Activated naive CD8-positive, alpha-beta T cell treated with anti-CD3 and anti-CD28 coated beads, Interleukin-2, amount 10 ng/mL, durations not matched to agents 7 days and 5 days (primary cell): ENCODE data around the gene OLIG3. TPM values are rescaled to one million over a fixed set of nuclear protein-coding genes. Genes with fewer than 3 reads are reported as not detected.

Experiments used
- ATAC-seq: fragments of 150-1000 bp; cut with Tn5 transposase; one replicate; pipeline ENCODE4 v1.10.0; 2021; ENCODE audit warnings: low read depth, moderate library complexity
- POLR2A ChIA-PET: fragments of 350-600 bp; sonication (Branson Sonifier 250); formaldehyde crosslinking; loops from one replicate; lab custom pipeline; 2021; ENCODE audit warnings: antibody characterized with exemption; lab: Charles Lee
- DNase-seq: peaks from one replicate; pipeline ENCODE4 v3.0.0; 2021
- H3K27ac Mint-ChIP-seq: one replicate; pipeline ENCODE4 v1.8.0; 2022; ENCODE audit warnings: mild to moderate bottlenecking, mixed read lengths
- H3K27me3 Mint-ChIP-seq: one replicate; pipeline ENCODE4 v1.8.0; 2022; ENCODE audit warnings: mild to moderate bottlenecking, moderate library complexity, mixed read lengths
- H3K36me3 Mint-ChIP-seq: one replicate; pipeline ENCODE4 v1.8.0; 2021; ENCODE audit warnings: mild to moderate bottlenecking, mixed read lengths
- H3K4me1 Mint-ChIP-seq: one replicate; pipeline ENCODE4 v1.8.0; 2021; ENCODE audit warnings: mixed read lengths
- H3K4me3 Mint-ChIP-seq: one replicate; pipeline ENCODE4 v1.8.0; 2022; ENCODE audit warnings: mild to moderate bottlenecking, moderate library complexity, mixed read lengths
- H3K9me3 Mint-ChIP-seq: one replicate; pipeline ENCODE4 v1.8.0; 2021; ENCODE audit warnings: mixed read lengths
- total RNA-seq, 2 experiments: library from RNA; stranded (reverse); gene quantifications; one replicate each; pipeline ENCODE4 v1.2.3, GENCODE V29; 2021

The OLIG3 gene
- total RNA-seq = not detected

GRCh38 chr6:137494281-137494987 lies at the start of gene OLIG3:
OLIG3 (minus strand) TSS chr6:137494394; CDS start chr6:137494170, 224 bp downstream.
- Mint-ChIP-seq H3K4me1 (peaks cover 42% of the 10 kb centered on the region), H3K27me3 (peaks cover 98% of the 10 kb centered on the region), H3K9me3 (no peaks in the 10 kb centered on the region), H3K36me3 (peaks cover 3% of the 10 kb centered on the region), H3K27ac (peak within 1 kb of the TSS; percentile 73), H3K4me3 (peak within 1 kb of the TSS; percentile 71)
- DNase-seq (peak; percentile 41), ATAC-seq (peak; percentile 15)
- POLR2A ChIA-PET = no interaction called here

- Mint-ChIP-seq H3K4me1 (peaks cover 2% of the 10 kb centered on the region), H3K27ac (no peak overlapping the region), H3K27me3 (peaks cover 10% of the 10 kb centered on the region), H3K4me3 (no peak overlapping the region), H3K36me3 (peaks cover 3% of the 10 kb centered on the region), H3K9me3 (peaks cover 6% of the 10 kb centered on the region)
- POLR2A ChIA-PET = no interaction called here
- DNase-seq = no peak
- ATAC-seq = no peak
These were observed 48.9 kb upstream of the OLIG3 start for GRCh38 chr6:137543114-137543513.

- no peak for ATAC-seq
- no peak for DNase-seq
- Mint-ChIP-seq H3K27ac (no peak overlapping the region), H3K4me1 (peaks cover 2% of the 10 kb centered on the region), H3K4me3 (no peak overlapping the region), H3K9me3 (peaks cover 6% of the 10 kb centered on the region), H3K27me3 (peaks cover 10% of the 10 kb centered on the region), H3K36me3 (peaks cover 3% of the 10 kb centered on the region)
- POLR2A ChIA-PET = no interaction called here
These were observed 48.5 kb upstream of the OLIG3 start for GRCh38 chr6:137542713-137543112.

- Mint-ChIP-seq H3K36me3 (peaks cover 3% of the 10 kb centered on the region), H3K4me3 (no peak overlapping the region), H3K27ac (no peak overlapping the region), H3K9me3 (peaks cover 6% of the 10 kb centered on the region), H3K4me1 (peaks cover 2% of the 10 kb centered on the region), H3K27me3 (peaks cover 8% of the 10 kb centered on the region)
- POLR2A ChIA-PET = no interaction called here
- ATAC-seq = no peak
- no peak for DNase-seq
These were observed 47.4 kb upstream of the OLIG3 start for GRCh38 chr6:137541534-137542063.

GRCh38 chr6:137536104-137536773 lies 42.0 kb upstream of the OLIG3 start:
- Mint-ChIP-seq H3K36me3 (no peaks in the 10 kb centered on the region), H3K27ac (no peak overlapping the region), H3K27me3 (peaks cover 4% of the 10 kb centered on the region), H3K9me3 (no peaks in the 10 kb centered on the region), H3K4me3 (no peak overlapping the region), H3K4me1 (no peaks in the 10 kb centered on the region)
- peak; percentile 92 for ATAC-seq
- POLR2A ChIA-PET = no interaction called here
- DNase-seq = no peak

GRCh38 chr6:137531376-137532092 lies 37.3 kb upstream of the OLIG3 start:
- H3K4me3 Mint-ChIP-seq = no peak overlapping the region
- H3K27me3 Mint-ChIP-seq = peaks cover 14% of the 10 kb centered on the region
- H3K4me1 Mint-ChIP-seq = no peaks in the 10 kb centered on the region
- POLR2A ChIA-PET = no interaction called here
- no peak for DNase-seq
- ATAC-seq = no peak
- peaks cover 3% of the 10 kb centered on the region for H3K9me3 Mint-ChIP-seq
- H3K27ac Mint-ChIP-seq = no peak overlapping the region
- peaks cover 3% of the 10 kb centered on the region for H3K36me3 Mint-ChIP-seq

- H3K4me1 Mint-ChIP-seq = no peaks in the 10 kb centered on the region
- no peak overlapping the region for H3K27ac Mint-ChIP-seq
- DNase-seq = no peak
- H3K4me3 Mint-ChIP-seq = no peak overlapping the region
- H3K36me3 Mint-ChIP-seq = peaks cover 3% of the 10 kb centered on the region
- ATAC-seq = no peak
- H3K9me3 Mint-ChIP-seq = peaks cover 8% of the 10 kb centered on the region
- POLR2A ChIA-PET = no interaction called here
- H3K27me3 Mint-ChIP-seq = peaks cover 18% of the 10 kb centered on the region
These were observed 36.2 kb upstream of the OLIG3 start for GRCh38 chr6:137530404-137530803.

- ATAC-seq = no peak
- H3K9me3 Mint-ChIP-seq = peaks cover 6% of the 10 kb centered on the region
- DNase-seq = no peak
- no peak overlapping the region for H3K4me3 Mint-ChIP-seq
- H3K36me3 Mint-ChIP-seq = no peaks in the 10 kb centered on the region
- peaks cover 43% of the 10 kb centered on the region for H3K27me3 Mint-ChIP-seq
- no peak overlapping the region for H3K27ac Mint-ChIP-seq
- H3K4me1 Mint-ChIP-seq = peaks cover 3% of the 10 kb centered on the region
- POLR2A ChIA-PET = no interaction called here
These were observed 28.6 kb upstream of the OLIG3 start for GRCh38 chr6:137522831-137523230.

- no peak overlapping the region for H3K4me3 Mint-ChIP-seq
- H3K36me3 Mint-ChIP-seq = no peaks in the 10 kb centered on the region
- ATAC-seq (no peak), DNase-seq (no peak)
- POLR2A ChIA-PET = no interaction called here
- H3K27me3 Mint-ChIP-seq = peaks cover 49% of the 10 kb centered on the region
- peaks cover 5% of the 10 kb centered on the region for H3K4me1 Mint-ChIP-seq
- H3K27ac Mint-ChIP-seq = no peak overlapping the region
- peaks cover 4% of the 10 kb centered on the region for H3K9me3 Mint-ChIP-seq
These were observed 28.1 kb upstream of the OLIG3 start for GRCh38 chr6:137522198-137522798.

GRCh38 chr6:137520520-137520919 lies 26.3 kb upstream of the OLIG3 start:
- DNase-seq (no peak), ATAC-seq (no peak)
- POLR2A ChIA-PET = no interaction called here
- peaks cover 63% of the 10 kb centered on the region for H3K27me3 Mint-ChIP-seq
- H3K36me3 Mint-ChIP-seq = no peaks in the 10 kb centered on the region
- H3K9me3 Mint-ChIP-seq = no peaks in the 10 kb centered on the region
- H3K4me1 Mint-ChIP-seq = peaks cover 6% of the 10 kb centered on the region
- no peak overlapping the region for H3K27ac Mint-ChIP-seq
- no peak overlapping the region for H3K4me3 Mint-ChIP-seq

- H3K27me3 Mint-ChIP-seq = peaks cover 71% of the 10 kb centered on the region
- no peak for DNase-seq
- no peak overlapping the region for H3K4me3 Mint-ChIP-seq
- peaks cover 6% of the 10 kb centered on the region for H3K4me1 Mint-ChIP-seq
- POLR2A ChIA-PET = no interaction called here
- peaks cover 1% of the 10 kb centered on the region for H3K9me3 Mint-ChIP-seq
- H3K27ac Mint-ChIP-seq = no peak overlapping the region
- H3K36me3 Mint-ChIP-seq = no peaks in the 10 kb centered on the region
- ATAC-seq = no peak
These were observed 25.5 kb upstream of the OLIG3 start for GRCh38 chr6:137519629-137520176.

GRCh38 chr6:137518386-137518983 lies 24.3 kb upstream of the OLIG3 start:
- ATAC-seq (no peak), DNase-seq (no peak)
- H3K4me3 Mint-ChIP-seq = no peak overlapping the region
- peaks cover 1% of the 10 kb centered on the region for H3K9me3 Mint-ChIP-seq
- POLR2A ChIA-PET = no interaction called here
- H3K4me1 Mint-ChIP-seq = peaks cover 6% of the 10 kb centered on the region
- H3K27ac Mint-ChIP-seq = no peak overlapping the region
- H3K36me3 Mint-ChIP-seq = no peaks in the 10 kb centered on the region
- peaks cover 81% of the 10 kb centered on the region for H3K27me3 Mint-ChIP-seq

- ATAC-seq (no peak), DNase-seq (no peak)
- POLR2A ChIA-PET = no interaction called here
- H3K27me3 Mint-ChIP-seq = peaks cover 82% of the 10 kb centered on the region
- H3K9me3 Mint-ChIP-seq = peaks cover 7% of the 10 kb centered on the region
- no peak overlapping the region for H3K4me3 Mint-ChIP-seq
- H3K36me3 Mint-ChIP-seq = peaks cover 3% of the 10 kb centered on the region
- peaks cover 3% of the 10 kb centered on the region for H3K4me1 Mint-ChIP-seq
- no peak overlapping the region for H3K27ac Mint-ChIP-seq
These were observed 20.2 kb upstream of the OLIG3 start for GRCh38 chr6:137514418-137514817.
